Stomach (tissue), 9 donors: ENCODE results near the gene PSD2. TPM values are rescaled to one million over a fixed set of nuclear protein-coding genes. Genes with fewer than 3 reads are reported as not detected.

Source experiments
- DNase-seq, 2 donors: peaks; one replicate each; pipeline versions ENCODE4 v3.0.0 to v3.0.0-alpha.2; 2013 to 2019
- H3K27ac ChIP-seq, 5 donors: fragments of 200-600 bp in 4 of 5; sonication (generic) in 4 of 5; one replicate each; pipeline ENCODE4 v1.5.1; 2013 to 2019; ENCODE audit warnings: mild to moderate bottlenecking in 1 of 5, moderate library complexity in 1 of 5
- H3K27me3 ChIP-seq, 3 donors: fragments of 200-600 bp; sonication (generic); one replicate each; pipeline ENCODE4 v1.5.1; 2017 to 2019; ENCODE audit warnings: mixed run types in 1 of 3
- H3K36me3 ChIP-seq, 4 donors: fragments of 200-600 bp; sonication (generic); 1 replicate in 3 of 4; 2 replicates in 1 of 4; pipeline ENCODE4 v1.5.1; 2016 to 2019
- H3K4me1 ChIP-seq, 4 donors: fragments of 200-600 bp; sonication (generic); one replicate each; pipeline ENCODE4 v1.5.1; 2016 to 2019
- H3K4me3 ChIP-seq, 4 donors: fragments of 200-600 bp; sonication (generic) in 3 of 4; one replicate each; pipeline ENCODE4 v1.5.1; 2016 to 2019; ENCODE audit warnings: mild to moderate bottlenecking in 1 of 4
- H3K9me3 ChIP-seq, 4 donors: fragments of 200-600 bp; sonication (generic); one replicate each; pipeline ENCODE4 v1.5.1; 2016 to 2019
- EP300 ChIP-seq: sonication (generic); formaldehyde crosslinking; IDR thresholded peaks from one replicate; pipeline ENCODE4 v1.6.1; 2017; ENCODE audit warnings: antibody characterized with exemption
- POLR2A ChIP-seq, 4 donors: fragments of 450-650 bp; IDR thresholded peaks; one replicate each; pipeline ENCODE4 v1.6.1; 2016; ENCODE audit warnings: antibody characterized with exemption in 4 of 4, control low read depth in 2 of 4, mild to moderate bottlenecking in 1 of 4, moderate library complexity in 1 of 4
- POLR2AphosphoS5 ChIP-seq, 3 donors: sonication (generic); formaldehyde crosslinking; IDR thresholded peaks; one replicate each; pipeline ENCODE4 v1.6.1; 2016; ENCODE audit warnings: antibody characterized with exemption in 3 of 3
- WGBS, 5 donors: extraction: QIAGEN DNeasy Blood & Tissue Kit in 3 of 5; methylation state at CpG; one replicate each; pipeline versions ENCODE4 v1.1.5 to v1.1.7; 2013 to 2018; 5-methylcytosine and 5-hydroxymethylcytosine counted together
- intact Hi-C: fragments of 100-400 bp; cut with DNase I; formaldehyde crosslinking; loops from one replicate; pipeline ENCODE4 v1.15.1; 2023; ENCODE audit warnings: low total_unique reads
- polyA plus RNA-seq, 3 donors: library from polyadenylated mRNA; stranded (reverse); fragments of 200-250 nt; gene quantifications; one replicate each; pipeline ENCODE4 v1.2.3, GENCODE V29; 2013
- total RNA-seq, 5 donors: library from RNA; depleted of rRNA; stranded (reverse); fragments of >200 nt; gene quantifications; one replicate each; pipeline versions ENCODE4 v1.1.0 to v1.2.3, GENCODE V29; 2014 to 2016
- TF ChIP-seq, protein P1 (sequence below), 7 experiments: fragments of 450-650 bp in 4 of 7; fragments of 200-600 bp in 3 of 7; sonication (generic) in 3 of 7; IDR thresholded peaks; one replicate each; pipeline ENCODE4 v1.5.1; 2016 to 2019; ENCODE audit warnings: antibody characterized with exemption in 7 of 7, control low read depth in 2 of 7, mild to moderate bottlenecking in 1 of 7
- donor health status: healthy with polysubstance abuse.
- donor health status: Bipolar disorder and iron deficiency.
- donor health status: healthy.

The PSD2 gene
- total and polyA plus RNA-seq, 8 donors = 0.05 to 0.73 TPM; not detected in 6

DNA sequence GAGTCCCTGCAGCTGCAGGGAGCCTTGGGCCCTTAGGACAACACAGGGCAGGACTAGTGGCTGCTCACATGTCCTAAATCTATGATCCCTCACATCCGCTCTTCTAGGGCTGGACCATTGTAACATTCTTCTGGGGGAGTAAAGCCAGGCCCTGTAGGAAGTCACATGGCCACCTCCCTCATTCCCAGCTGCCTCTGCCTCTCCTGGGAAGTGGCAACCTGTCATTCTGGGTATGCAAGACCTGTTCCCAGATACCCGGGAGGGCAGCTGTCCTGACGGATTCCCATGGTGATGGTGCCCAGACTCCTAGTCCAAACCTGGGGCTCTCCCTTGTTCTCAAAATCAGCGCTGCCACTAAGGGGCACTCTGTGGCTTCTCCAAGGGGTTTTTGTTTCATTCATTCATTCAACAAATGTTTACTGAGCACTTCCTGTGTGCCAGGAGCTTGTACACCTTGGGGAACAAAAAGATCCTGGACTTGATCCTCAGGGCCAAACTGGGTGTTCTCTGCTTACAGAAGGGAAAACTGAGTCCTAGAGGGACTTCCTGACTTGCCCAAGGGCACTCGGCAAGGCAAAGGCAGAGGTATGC is 85.6 kb downstream of the PSD2 start:
- peak in 1 of 2 donors; percentile 56 for DNase-seq
- intact Hi-C loops = no loop called here
- no peak overlapping the region for H3K27ac ChIP-seq
- H3K4me1 ChIP-seq = peaks cover 0 to 17% (median 6%) of the 10 kb centered on the region in 4 donors
- H3K4me3 ChIP-seq = no peak overlapping the region
- 72 to 87% (median 79%) methylated on average over 4 to 5 of the region's 5 CpGs for WGBS, 5 donors
- H3K27me3 ChIP-seq = no peaks in the 10 kb centered on the region
- no peaks in the 10 kb centered on the region for H3K9me3 ChIP-seq
- TF ChIP-seq POLR2A (IDR thresholded peaks at IDR 0.05) (no peak), POLR2AphosphoS5 (IDR thresholded peaks at IDR 0.05) (no peak), EP300 (no peak)
- TF ChIP-seq, protein P1, sequence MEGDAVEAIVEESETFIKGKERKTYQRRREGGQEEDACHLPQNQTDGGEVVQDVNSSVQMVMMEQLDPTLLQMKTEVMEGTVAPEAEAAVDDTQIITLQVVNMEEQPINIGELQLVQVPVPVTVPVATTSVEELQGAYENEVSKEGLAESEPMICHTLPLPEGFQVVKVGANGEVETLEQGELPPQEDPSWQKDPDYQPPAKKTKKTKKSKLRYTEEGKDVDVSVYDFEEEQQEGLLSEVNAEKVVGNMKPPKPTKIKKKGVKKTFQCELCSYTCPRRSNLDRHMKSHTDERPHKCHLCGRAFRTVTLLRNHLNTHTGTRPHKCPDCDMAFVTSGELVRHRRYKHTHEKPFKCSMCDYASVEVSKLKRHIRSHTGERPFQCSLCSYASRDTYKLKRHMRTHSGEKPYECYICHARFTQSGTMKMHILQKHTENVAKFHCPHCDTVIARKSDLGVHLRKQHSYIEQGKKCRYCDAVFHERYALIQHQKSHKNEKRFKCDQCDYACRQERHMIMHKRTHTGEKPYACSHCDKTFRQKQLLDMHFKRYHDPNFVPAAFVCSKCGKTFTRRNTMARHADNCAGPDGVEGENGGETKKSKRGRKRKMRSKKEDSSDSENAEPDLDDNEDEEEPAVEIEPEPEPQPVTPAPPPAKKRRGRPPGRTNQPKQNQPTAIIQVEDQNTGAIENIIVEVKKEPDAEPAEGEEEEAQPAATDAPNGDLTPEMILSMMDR (IDR thresholded peaks at IDR 0.05) = no peak
- H3K36me3 ChIP-seq = peaks cover 0 to 12% (median 0%) of the 10 kb centered on the region in 4 donors

DNA sequence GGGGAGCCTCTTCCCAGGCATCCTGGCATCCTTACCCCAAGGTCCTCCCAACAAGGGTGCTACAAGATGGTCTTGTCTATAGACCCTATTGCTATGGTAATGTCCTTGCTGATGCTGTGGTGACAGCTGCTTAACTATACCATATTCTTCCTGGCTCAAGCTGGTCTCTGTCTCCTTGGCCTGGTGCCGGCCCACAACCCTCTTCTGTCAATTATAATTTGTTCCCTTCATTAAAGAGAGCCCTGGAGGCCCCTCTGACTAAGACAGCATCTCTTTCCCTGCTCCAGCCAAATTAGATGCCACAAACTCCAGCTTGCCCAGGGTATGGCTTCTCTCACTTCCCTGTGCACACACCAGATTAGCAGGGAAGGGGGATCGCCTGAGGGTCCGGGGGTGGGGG is 86.7 kb downstream of the PSD2 start:
- no peak for DNase-seq
- peaks cover 0 to 21% (median 0%) of the 10 kb centered on the region in 4 donors for H3K36me3 ChIP-seq
- no peak overlapping the region for H3K4me3 ChIP-seq
- H3K9me3 ChIP-seq = no peaks in the 10 kb centered on the region
- H3K27me3 ChIP-seq = no peaks in the 10 kb centered on the region
- peaks cover 0 to 17% (median 6%) of the 10 kb centered on the region in 4 donors for H3K4me1 ChIP-seq
- H3K27ac ChIP-seq = no peak overlapping the region
- no peak for TF ChIP-seq EP300
- TF ChIP-seq, protein P1 (IDR thresholded peaks at IDR 0.05) = no peak
- no peak for TF ChIP-seq POLR2AphosphoS5 (IDR thresholded peaks at IDR 0.05)
- no peak for TF ChIP-seq POLR2A (IDR thresholded peaks at IDR 0.05)
- intact Hi-C loops = no loop called here
- WGBS, 5 donors = 66 to 85% (median 75%) methylated on average over 3 of the region's 3 CpGs

DNA sequence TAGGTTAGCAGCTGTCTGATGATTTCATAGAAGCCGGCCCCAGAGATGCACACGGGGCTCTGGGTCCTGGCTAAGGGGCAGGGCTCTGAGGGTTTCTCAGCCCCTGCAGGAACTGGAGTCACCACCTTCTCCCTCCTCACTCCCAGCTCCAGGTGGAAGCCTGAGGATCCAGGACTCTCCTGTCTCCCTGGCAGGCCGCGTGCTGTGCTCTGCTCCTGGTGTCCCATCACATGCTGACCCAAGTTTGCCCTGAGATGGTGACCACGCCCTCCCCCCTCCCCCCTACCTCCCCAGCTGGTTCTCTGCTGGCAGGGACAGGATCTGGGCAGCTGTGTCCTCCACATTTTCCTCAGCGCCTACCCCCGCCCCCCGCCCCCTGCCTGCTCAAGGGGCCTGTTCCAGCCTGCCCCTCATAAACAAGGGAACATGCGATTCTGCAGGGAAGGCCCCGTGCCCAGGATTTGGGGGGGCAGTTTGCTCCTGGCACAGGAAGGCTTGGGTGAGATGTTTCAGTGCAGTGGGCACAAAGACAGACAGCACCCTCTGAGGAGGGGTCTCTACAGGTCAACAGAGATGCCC is 87.4 kb downstream of the PSD2 start:
- DNase-seq = peak in 1 of 2 donors; percentile 55
- H3K4me1 ChIP-seq = peaks cover 0 to 17% (median 6%) of the 10 kb centered on the region in 4 donors
- intact Hi-C loops = no loop called here
- no peak overlapping the region for H3K4me3 ChIP-seq
- no peaks in the 10 kb centered on the region for H3K9me3 ChIP-seq
- 51 to 69% (median 52%) methylated on average over 7 to 10 of the region's 10 CpGs for WGBS, 5 donors
- H3K27me3 ChIP-seq = no peaks in the 10 kb centered on the region
- no peak overlapping the region for H3K27ac ChIP-seq
- TF ChIP-seq POLR2A (IDR thresholded peaks at IDR 0.05) (no peak), EP300 (no peak)
- TF ChIP-seq, protein P1 (IDR thresholded peaks at IDR 0.05) = no peak
- H3K36me3 ChIP-seq = peaks cover 0 to 21% (median 0%) of the 10 kb centered on the region in 4 donors

DNA sequence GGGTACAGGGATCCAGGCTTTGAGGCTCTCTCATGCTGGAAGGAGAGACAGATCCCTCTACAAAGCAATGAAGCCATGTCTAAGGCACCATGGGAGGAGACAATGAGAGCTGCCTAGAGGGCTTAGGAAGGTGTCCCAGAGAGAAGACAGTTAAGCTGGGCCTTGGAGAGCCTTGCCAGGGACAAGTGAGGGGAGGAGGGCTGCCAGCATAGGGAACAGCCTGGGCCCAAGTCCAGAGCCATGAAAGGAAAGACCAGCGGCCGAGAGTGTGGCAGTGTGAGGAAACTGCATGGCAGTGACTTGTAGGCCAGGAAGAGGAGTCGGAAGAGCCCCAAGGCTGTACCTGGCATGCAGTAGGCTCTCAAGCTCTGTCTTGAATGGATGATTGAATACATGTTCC is 88.5 kb downstream of the PSD2 start:
- Histone ChIP-seq H3K4me1 (peaks cover 0 to 17% (median 6%) of the 10 kb centered on the region in 4 donors), H3K27ac (no peak overlapping the region), H3K27me3 (no peaks in the 10 kb centered on the region), H3K9me3 (no peaks in the 10 kb centered on the region), H3K4me3 (no peak overlapping the region), H3K36me3 (peaks cover 0 to 21% (median 0%) of the 10 kb centered on the region in 4 donors)
- no peak for DNase-seq
- TF ChIP-seq POLR2A (IDR thresholded peaks at IDR 0.05) = no peak
- TF ChIP-seq EP300 = no peak
- TF ChIP-seq, protein P1 (IDR thresholded peaks at IDR 0.05) = no peak
- TF ChIP-seq POLR2AphosphoS5 (IDR thresholded peaks at IDR 0.05) = no peak
- intact Hi-C loops = no loop called here
- 72 to 83% (median 75%) methylated on average over 3 of the region's 3 CpGs for WGBS, 5 donors
